ENCODE results near the gene GABBR2. TPM values are rescaled to one million over a fixed set of nuclear protein-coding genes. Genes with fewer than 3 reads are reported as not detected.

The GABBR2 gene
- total RNA-seq, 1 experiment from 2014 or later, result 0.76 TPM

- H3K79me2 ChIP-seq (ENCODE audit: low read depth), result no peaks in the 10 kb centered on the region
- intact Hi-C loops (cut with micrococcal nuclease; ENCODE audit: unreplicated experiment), result loop anchor here (5.0 kb wide), 2 partner anchors 43 to 148 kb away; no protein-coding TSS in a partner anchor
- ChIA-PET CTCF (interaction anchor here (0.6 kb wide), 1 partner anchor 1937 kb away, joined by 4 read pairs; no protein-coding TSS in a partner anchor), POLR2A (ENCODE audit: unreplicated experiment) (interaction anchor here (0.6 kb wide), 2 partner anchors 97 to 202 kb away, joined by 3 to 7 read pairs; no protein-coding TSS in a partner anchor)
- no peak overlapping the region for H3K4me3 ChIP-seq
- H3K36me3 ChIP-seq (ENCODE audit: low read depth), result no peaks in the 10 kb centered on the region
- no peaks in the 10 kb centered on the region for H3K27me3 ChIP-seq (ENCODE audit: insufficient read depth, low read depth)
- TF ChIP-seq EZH2 (IDR thresholded peaks at IDR 0.05; ENCODE audit: low read depth), result no peak
- TF ChIP-seq, protein P1, sequence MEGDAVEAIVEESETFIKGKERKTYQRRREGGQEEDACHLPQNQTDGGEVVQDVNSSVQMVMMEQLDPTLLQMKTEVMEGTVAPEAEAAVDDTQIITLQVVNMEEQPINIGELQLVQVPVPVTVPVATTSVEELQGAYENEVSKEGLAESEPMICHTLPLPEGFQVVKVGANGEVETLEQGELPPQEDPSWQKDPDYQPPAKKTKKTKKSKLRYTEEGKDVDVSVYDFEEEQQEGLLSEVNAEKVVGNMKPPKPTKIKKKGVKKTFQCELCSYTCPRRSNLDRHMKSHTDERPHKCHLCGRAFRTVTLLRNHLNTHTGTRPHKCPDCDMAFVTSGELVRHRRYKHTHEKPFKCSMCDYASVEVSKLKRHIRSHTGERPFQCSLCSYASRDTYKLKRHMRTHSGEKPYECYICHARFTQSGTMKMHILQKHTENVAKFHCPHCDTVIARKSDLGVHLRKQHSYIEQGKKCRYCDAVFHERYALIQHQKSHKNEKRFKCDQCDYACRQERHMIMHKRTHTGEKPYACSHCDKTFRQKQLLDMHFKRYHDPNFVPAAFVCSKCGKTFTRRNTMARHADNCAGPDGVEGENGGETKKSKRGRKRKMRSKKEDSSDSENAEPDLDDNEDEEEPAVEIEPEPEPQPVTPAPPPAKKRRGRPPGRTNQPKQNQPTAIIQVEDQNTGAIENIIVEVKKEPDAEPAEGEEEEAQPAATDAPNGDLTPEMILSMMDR (conservative IDR thresholded peaks at IDR 0.05), result no peak
- H3K9me3 ChIP-seq (ENCODE audit: insufficient read depth, low read depth), result 0 out of 2 replicates have a peak, but pooled peaks cover 3% of the 10 kb centered on the region
- DNase-seq, result no peak
- no peak overlapping the region for H3K27ac ChIP-seq
- H2AFZ ChIP-seq, result no peak overlapping the region
- no TSS peak for BruUV-seq (replicated peaks)
- no peak overlapping the region for H3K4me2 ChIP-seq
- no peaks in the 10 kb centered on the region; the same call in 1 of the 2 replicates for H3F3A ChIP-seq (ENCODE audit: insufficient read depth, low read depth)
- peaks cover 15% of the 10 kb centered on the region for H3K4me1 ChIP-seq (replicated peaks; ENCODE audit: insufficient read depth)
- H4K20me1 ChIP-seq (ENCODE audit: insufficient read depth), result no peaks in the 10 kb centered on the region
- H3K9me2 ChIP-seq (ENCODE audit: insufficient read depth), result no peaks in the 10 kb centered on the region
Measured at GRCh38 chr9:98334796-98335195, 373.9 kb downstream of the GABBR2 start.

DNA sequence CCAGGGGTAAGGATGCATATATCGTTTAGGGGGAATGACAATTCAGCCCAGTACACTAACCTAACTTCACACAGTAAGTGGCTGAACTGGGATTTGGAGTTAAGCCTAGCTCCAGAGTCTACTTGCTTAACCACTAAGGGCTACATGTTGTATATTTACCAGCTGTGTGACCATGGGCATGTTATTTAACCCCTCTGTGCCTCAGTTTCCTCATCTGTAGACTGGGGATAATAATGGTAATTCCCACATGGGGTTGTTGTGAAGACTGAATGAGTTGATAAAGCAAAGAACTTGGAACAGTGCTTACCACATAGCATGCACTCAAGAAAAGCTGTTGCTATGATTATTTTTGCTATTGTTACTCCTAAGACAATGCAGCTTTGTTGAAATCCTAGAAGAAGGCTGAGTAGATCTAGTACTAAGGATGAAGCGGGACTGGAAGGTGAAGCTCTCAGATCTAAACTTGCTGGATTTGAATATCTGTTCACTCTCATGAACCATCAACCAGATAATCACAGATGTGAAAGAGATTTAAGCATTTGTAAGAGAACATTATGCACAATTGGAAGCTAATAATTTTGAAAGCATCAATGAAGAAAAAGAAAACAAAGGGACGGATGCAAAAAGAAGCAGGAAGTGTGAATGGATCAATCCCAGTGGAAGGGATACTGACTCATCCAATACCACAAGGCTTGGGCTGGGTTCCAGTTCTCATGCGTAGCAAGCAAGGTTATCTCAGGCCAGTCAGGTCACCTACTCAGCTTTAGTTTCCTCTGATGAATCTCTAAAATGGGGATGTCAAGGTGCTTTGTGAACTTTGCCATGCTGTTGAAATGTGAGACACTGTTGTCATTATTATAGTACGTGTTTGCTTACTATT lies 374.8 kb downstream of the GABBR2 start:
- H3F3A ChIP-seq (ENCODE audit: insufficient read depth, low read depth), result no peaks in the 10 kb centered on the region; the same call in 1 of the 2 replicates
- no TSS peak for BruUV-seq (replicated peaks)
- no peaks in the 10 kb centered on the region for H3K36me3 ChIP-seq (ENCODE audit: low read depth)
- H3K27me3 ChIP-seq (ENCODE audit: insufficient read depth, low read depth), result no peaks in the 10 kb centered on the region
- H3K27ac ChIP-seq, result no peak overlapping the region
- peaks cover 15% of the 10 kb centered on the region for H3K4me1 ChIP-seq (replicated peaks; ENCODE audit: insufficient read depth)
- peak overlapping the region; percentile 4; the same call in 1 of the 2 replicates for H3K4me2 ChIP-seq
- H2AFZ ChIP-seq, result no peak overlapping the region
- no peaks in the 10 kb centered on the region for H3K9me3 ChIP-seq (ENCODE audit: insufficient read depth, low read depth)
- CTCF ChIA-PET, result interaction anchor here (0.6 kb wide), 2 partner anchors 282 to 1937 kb away, joined by 3 to 4 read pairs; no protein-coding TSS in a partner anchor
- intact Hi-C loops (cut with micrococcal nuclease; ENCODE audit: unreplicated experiment), result loop anchor here (5.0 kb wide), 2 partner anchors 43 to 148 kb away; no protein-coding TSS in a partner anchor
- H3K4me3 ChIP-seq, result no peak overlapping the region
- TF ChIP-seq EZH2 (IDR thresholded peaks at IDR 0.05; ENCODE audit: low read depth), result no peak
- TF ChIP-seq, protein P1 (conservative IDR thresholded peaks at IDR 0.05), result no peak
- no peaks in the 10 kb centered on the region for H3K9me2 ChIP-seq (ENCODE audit: insufficient read depth)
- no peaks in the 10 kb centered on the region for H4K20me1 ChIP-seq (ENCODE audit: insufficient read depth)
- peak; percentile 52 to 77 for DNase-seq
- no peaks in the 10 kb centered on the region for H3K79me2 ChIP-seq (ENCODE audit: low read depth)
- POLR2A ChIA-PET (ENCODE audit: unreplicated experiment), result interaction anchor here (0.6 to 0.8 kb wide), 3 partner anchors 50 to 98 kb away, joined by 3 to 7 read pairs (median 5); partner anchors contain the start of gene TBC1D2

GRCh38 chr9:98332405-98332831 lies 376.3 kb downstream of the GABBR2 start:
- H3K9me3 ChIP-seq (ENCODE audit: insufficient read depth, low read depth), result no peaks in the 10 kb centered on the region
- no TSS peak for BruUV-seq (replicated peaks)
- H3F3A ChIP-seq (ENCODE audit: insufficient read depth, low read depth), result no peaks in the 10 kb centered on the region; the same call in 1 of the 2 replicates
- no peaks in the 10 kb centered on the region for H3K27me3 ChIP-seq (ENCODE audit: insufficient read depth, low read depth)
- no peak overlapping the region for H2AFZ ChIP-seq
- H3K9me2 ChIP-seq (ENCODE audit: insufficient read depth), result no peaks in the 10 kb centered on the region
- DNase-seq, result no peak
- H3K4me3 ChIP-seq, result no peak overlapping the region
- H3K36me3 ChIP-seq (ENCODE audit: low read depth), result no peaks in the 10 kb centered on the region
- H3K79me2 ChIP-seq (ENCODE audit: low read depth), result no peaks in the 10 kb centered on the region
- no peak overlapping the region for H3K4me2 ChIP-seq
- no peak overlapping the region for H3K27ac ChIP-seq
- ChIA-PET POLR2A (ENCODE audit: unreplicated experiment) (no interaction called here), CTCF (no interaction called here)
- H3K4me1 ChIP-seq (replicated peaks; ENCODE audit: insufficient read depth), result peaks cover 15% of the 10 kb centered on the region
- TF ChIP-seq, protein P1 (conservative IDR thresholded peaks at IDR 0.05), result no peak
- no peak for TF ChIP-seq EZH2 (IDR thresholded peaks at IDR 0.05; ENCODE audit: low read depth)
- H4K20me1 ChIP-seq (ENCODE audit: insufficient read depth), result no peaks in the 10 kb centered on the region
- intact Hi-C loops (cut with micrococcal nuclease; ENCODE audit: unreplicated experiment), result loop anchor here (5.0 kb wide), 2 partner anchors 45 to 150 kb away; no protein-coding TSS in a partner anchor
